ENCODE measurements around the gene CD300E.
"Not testable (repeated sequence)": the region's sequence is repeated elsewhere in the genome, so short reads cannot be mapped to it uniquely, and the experiment has no call there.

Gene CD300E

GRCh38 chr17:74597069-74597790, 26.3 kb downstream of the CD300E start:
- no peak for DNase-seq

GRCh38 chr17:74595037-74595750, 28.3 kb downstream of the CD300E start:
- DNase-seq, result no peak

GRCh38 chr17:74592087-74592990, 31.2 kb downstream of the CD300E start, which contains the start of gene CD300LD:
Gene CD300LD, minus strand, starts transcription at chr17:74592283. Its CDS starts 81 bp downstream, at chr17:74592202.
- no peak for DNase-seq

GRCh38 chr17:74591503-74591902, 32.0 kb downstream of the CD300E start:
- DNase-seq, result no peak

- DNase-seq, result no peak
Measured at GRCh38 chr17:74585711-74586110, 37.8 kb downstream of the CD300E start.

- DNase-seq, result no peak
Measured at GRCh38 chr17:74584292-74585060, 39.1 kb downstream of the CD300E start.

- DNase-seq, result no peak
Measured at GRCh38 chr17:74582633-74583032, 40.9 kb downstream of the CD300E start.

- no peak for DNase-seq
Measured at GRCh38 chr17:74579900-74580299, 43.6 kb downstream of the CD300E start.

GRCh38 chr17:74578979-74579378, 44.6 kb downstream of the CD300E start:
- no peak for DNase-seq

- DNase-seq, result no peak
Measured at GRCh38 chr17:74574489-74575142, 48.9 kb downstream of the CD300E start.

- DNase-seq, result not testable (repeated sequence)
Measured at GRCh38 chr17:74573635-74574034, 49.9 kb downstream of the CD300E start.

- DNase-seq, result no peak
Measured at GRCh38 chr17:74573169-74573568, 50.4 kb downstream of the CD300E start.

- no peak for DNase-seq
Measured at GRCh38 chr17:74571621-74572270, 51.8 kb downstream of the CD300E start.

GRCh38 chr17:74569020-74570003, 54.2 kb downstream of the CD300E start:
- DNase-seq, result peak; percentile 81

GRCh38 chr17:74568106-74568873, 55.2 kb downstream of the CD300E start:
- DNase-seq, result no peak

GRCh38 chr17:74567397-74567796, 56.1 kb downstream of the CD300E start, which contains the start of gene CD300H:
Gene CD300H, minus strand, starts transcription at chr17:74567509.
- DNase-seq, result no peak

- DNase-seq, result no peak
Measured at GRCh38 chr17:74566132-74566753, 57.3 kb downstream of the CD300E start.

GRCh38 chr17:74565126-74565525, 58.4 kb downstream of the CD300E start:
- no peak for DNase-seq

GRCh38 chr17:74563358-74563757, 60.2 kb downstream of the CD300E start:
- no peak for DNase-seq
